ENCODE results near the gene ANKRD63. TPM values are rescaled to one million over a fixed set of nuclear protein-coding genes. Genes with fewer than 3 reads are reported as not detected.

The ANKRD63 gene
- total and polyA plus RNA-seq, 2 of the 13 experiments (the other 11 are each of a cell fraction or from before 2014, with no cell fraction given) = not detected

DNA sequence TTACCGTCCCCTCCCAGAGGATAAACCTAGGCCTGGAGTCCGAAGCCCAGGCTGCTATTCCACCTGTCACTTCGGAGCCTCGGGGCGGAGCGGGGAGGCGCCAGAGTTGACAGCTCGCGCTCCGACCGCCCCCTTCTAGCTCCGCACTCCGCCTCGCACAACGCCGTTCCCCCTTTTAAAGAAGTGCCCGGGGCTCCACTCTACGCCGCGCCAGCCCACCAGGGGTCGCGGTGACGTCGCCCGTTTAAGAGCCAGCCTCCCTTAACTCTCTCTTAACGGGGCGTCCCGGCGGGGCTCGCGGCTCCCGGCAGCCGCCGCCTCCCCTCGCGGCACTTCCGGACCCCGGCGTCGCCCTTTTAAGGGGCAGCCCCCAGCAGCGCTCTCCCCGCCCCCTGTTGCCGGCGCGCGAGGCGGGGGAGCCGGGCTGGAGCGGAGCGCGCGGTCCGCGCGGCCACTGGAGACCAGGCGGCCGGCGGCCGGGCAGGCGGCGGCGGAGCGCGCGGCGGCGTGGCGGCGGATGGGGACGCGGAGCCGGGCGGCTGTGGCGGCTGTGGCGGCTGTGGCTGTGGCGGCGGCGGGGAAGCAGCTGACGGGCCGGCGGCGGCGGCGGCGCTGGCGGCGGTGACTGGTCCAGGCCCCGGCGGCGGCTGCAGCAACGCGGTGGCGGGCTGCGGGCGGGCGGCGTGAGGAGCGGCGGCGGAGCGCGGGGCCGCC is 40.5 kb upstream of the ANKRD63 start, which contains the start of gene INAFM2 (continued):
- TF ChIP-seq KDM6A (CRISPR knock-in tag; IDR thresholded peaks at IDR 0.05; ENCODE audit: low read depth) = 0 out of 2 replicates have a peak, but pooled peaks have one; percentile 27
- 0 out of 2 replicates have a peak, but pooled peaks have one; percentile 38 for TF ChIP-seq ZNF562 (CRISPR knock-in tag; IDR thresholded peaks at IDR 0.05; ENCODE audit: borderline replicate concordance)
- TF ChIP-seq ZNF333 (CRISPR knock-in tag; IDR thresholded peaks at IDR 0.05; ENCODE audit: borderline replicate concordance) = no peak
- peak; percentile 51; the same call in 1 of the 2 replicates for TF ChIP-seq ZFP1 (CRISPR knock-in tag; IDR thresholded peaks at IDR 0.05)
- TF ChIP-seq ISX (CRISPR knock-in tag; conservative IDR thresholded peaks at IDR 0.05) = no peak
- no peak for TF ChIP-seq MLXIP (CRISPR knock-in tag; IDR thresholded peaks at IDR 0.05; ENCODE audit: borderline replicate concordance)
- no peak for TF ChIP-seq ZNF558 (CRISPR knock-in tag; IDR thresholded peaks at IDR 0.05; ENCODE audit: borderline replicate concordance)
- peak; percentile 65; the same call in 1 of the 2 replicates for TF ChIP-seq TFDP1 (CRISPR knock-in tag; IDR thresholded peaks at IDR 0.05; ENCODE audit: borderline replicate concordance)
- peak; percentile 92 for TF ChIP-seq ZBTB7B (CRISPR knock-in tag; IDR thresholded peaks at IDR 0.05)
- peak; percentile 70; the same call in 1 of the 2 replicates for TF ChIP-seq NKX3-1 (CRISPR knock-in tag; IDR thresholded peaks at IDR 0.05)
- TF ChIP-seq, protein P1, sequence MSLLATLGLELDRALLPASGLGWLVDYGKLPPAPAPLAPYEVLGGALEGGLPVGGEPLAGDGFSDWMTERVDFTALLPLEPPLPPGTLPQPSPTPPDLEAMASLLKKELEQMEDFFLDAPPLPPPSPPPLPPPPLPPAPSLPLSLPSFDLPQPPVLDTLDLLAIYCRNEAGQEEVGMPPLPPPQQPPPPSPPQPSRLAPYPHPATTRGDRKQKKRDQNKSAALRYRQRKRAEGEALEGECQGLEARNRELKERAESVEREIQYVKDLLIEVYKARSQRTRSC (CRISPR knock-in tag; IDR thresholded peaks at IDR 0.05; ENCODE audit: low read depth) = no peak
- no peak for TF ChIP-seq CREBL2 (CRISPR knock-in tag; IDR thresholded peaks at IDR 0.05; ENCODE audit: borderline replicate concordance)
- TF ChIP-seq ZNF619 (CRISPR knock-in tag; IDR thresholded peaks at IDR 0.05) = 0 out of 2 replicates have a peak, but pooled peaks have one; percentile 1
- TF ChIP-seq KDM2A (CRISPR knock-in tag; IDR thresholded peaks at IDR 0.05; ENCODE audit: borderline replicate concordance, low read depth) = peak; percentile 84
- TF ChIP-seq ZNF296 (CRISPR knock-in tag; conservative IDR thresholded peaks at IDR 0.05) = no peak
- TF ChIP-seq, protein P2, sequence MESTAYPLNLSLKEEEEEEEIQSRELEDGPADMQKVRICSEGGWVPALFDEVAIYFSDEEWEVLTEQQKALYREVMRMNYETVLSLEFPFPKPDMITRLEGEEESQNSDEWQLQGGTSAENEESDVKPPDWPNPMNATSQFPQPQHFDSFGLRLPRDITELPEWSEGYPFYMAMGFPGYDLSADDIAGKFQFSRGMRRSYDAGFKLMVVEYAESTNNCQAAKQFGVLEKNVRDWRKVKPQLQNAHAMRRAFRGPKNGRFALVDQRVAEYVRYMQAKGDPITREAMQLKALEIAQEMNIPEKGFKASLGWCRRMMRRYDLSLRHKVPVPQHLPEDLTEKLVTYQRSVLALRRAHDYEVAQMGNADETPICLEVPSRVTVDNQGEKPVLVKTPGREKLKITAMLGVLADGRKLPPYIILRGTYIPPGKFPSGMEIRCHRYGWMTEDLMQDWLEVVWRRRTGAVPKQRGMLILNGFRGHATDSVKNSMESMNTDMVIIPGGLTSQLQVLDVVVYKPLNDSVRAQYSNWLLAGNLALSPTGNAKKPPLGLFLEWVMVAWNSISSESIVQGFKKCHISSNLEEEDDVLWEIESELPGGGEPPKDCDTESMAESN (CRISPR knock-in tag; conservative IDR thresholded peaks at IDR 0.05) = peak; percentile 54
- peak; percentile 70; the same call in 1 of the 2 replicates for TF ChIP-seq ZNF503 (CRISPR knock-in tag; IDR thresholded peaks at IDR 0.05)
- TF ChIP-seq WIZ (CRISPR knock-in tag; IDR thresholded peaks at IDR 0.05) = no peak
- no peak for TF ChIP-seq ZNF598 (CRISPR knock-in tag; IDR thresholded peaks at IDR 0.05; ENCODE audit: borderline replicate concordance)
- no peak for TF ChIP-seq ZNF260 (CRISPR knock-in tag; IDR thresholded peaks at IDR 0.05; ENCODE audit: borderline replicate concordance, low read depth)
- TF ChIP-seq ZNF772 (CRISPR knock-in tag; IDR thresholded peaks at IDR 0.05) = no peak
